Measurements from ENCODE around the gene RAB3GAP2. TPM values are rescaled to one million over a fixed set of nuclear protein-coding genes. Genes with fewer than 3 reads are reported as not detected.
A peak's percentile ranks its signal among the peaks of the same experiment; 100 is the strongest.
"Not testable (repeated sequence)": the region's sequence is repeated elsewhere in the genome, so short reads cannot be mapped to it uniquely, and the experiment has no call there.

RAB3GAP2 gene
- total RNA-seq, 5 donors from 2014 or later (not counting 1 experiment from before 2014, with no cell fraction given) = 42.1 to 55.1 (median 46.7) TPM

GRCh38 chr1:220218397-220219135 is 53.7 kb downstream of the RAB3GAP2 start:
- H3K9me3 Mint-ChIP-seq; ATAC-seq (replicated peaks in 1 of 4); H3K4me3 ChIP-seq (ENCODE audit: control insufficient read depth in 1 of 2, extremely low read depth in 1 of 2, low read length in 1 of 2); H3K9me3 ChIP-seq; H3K4me1 ChIP-seq (ENCODE audit: control insufficient read depth in 1 of 2, extremely low read depth in 1 of 2, insufficient read depth in 2 of 2, low read length in 2 of 2); H3K27me3 Mint-ChIP-seq; H3K27ac ChIP-seq (ENCODE audit: low read length); H3K36me3 ChIP-seq (ENCODE audit: control insufficient read depth in 2 of 2, extremely low read depth in 1 of 2, insufficient read depth in 1 of 2, low read length in 1 of 2); H3K4me3 Mint-ChIP-seq; H3K27me3 ChIP-seq (replicated peaks in 1 of 2; ENCODE audit: control insufficient read depth in 2 of 2, extremely low read depth in 1 of 2, insufficient read depth in 2 of 2, low read length in 1 of 2); POLR2A ChIA-PET; H3K27ac Mint-ChIP-seq: not testable (repeated sequence)
- DNase-seq = peak in 29 of 35 experiments; percentile 4 to 55 (median 21)
- no CpG with 5 or more reads among the region's 6 CpGs for WGBS (ENCODE audit: insufficient coverage)
- Mint-ChIP-seq H3K4me1 (peaks cover 37 to 54% (median 39%) of the 10 kb centered on the region in 3 donors), H3K36me3 (peaks cover 17% of the 10 kb centered on the region)
- CTCF ChIA-PET = interaction anchor here (0.6 to 2.3 kb wide), 13 partner anchors 10 to 515 kb away, joined by 3 to 11 read pairs (median 3); partner anchors contain the start of gene RAB3GAP2 (in 1 of the 2)

- no peak overlapping the region for H3K27ac ChIP-seq (ENCODE audit: low read length)
Measured at GRCh38 chr1:220217383-220217988, 54.8 kb downstream of the RAB3GAP2 start.

GRCh38 chr1:220213382-220213983 is 58.8 kb downstream of the RAB3GAP2 start:
- H3K4me1 Mint-ChIP-seq = peaks cover 9 to 17% (median 12%) of the 10 kb centered on the region in 3 donors
- no CpG with 5 or more reads among the region's 4 CpGs for WGBS (ENCODE audit: insufficient coverage)
- peaks cover 46% of the 10 kb centered on the region for H3K36me3 Mint-ChIP-seq

More at GRCh38 chr1:220217383-220217988, 54.8 kb downstream of the RAB3GAP2 start:
- Mint-ChIP-seq H3K27ac (no peak overlapping the region), H3K36me3 (peaks cover 26% of the 10 kb centered on the region), H3K27me3 (no peaks in the 10 kb centered on the region), H3K4me3 (no peak overlapping the region), H3K9me3 (no peaks in the 10 kb centered on the region), H3K4me1 (peaks cover 29 to 44% (median 30%) of the 10 kb centered on the region in 3 donors)
- 86% methylated on average over 1 of the region's 2 CpGs for WGBS (ENCODE audit: insufficient coverage)
- peak in 1 of 35 experiments; percentile 14 for DNase-seq
- Histone ChIP-seq H3K27me3 (replicated peaks in 1 of 2; ENCODE audit: control insufficient read depth in 2 of 2, extremely low read depth in 1 of 2, insufficient read depth in 2 of 2, low read length in 1 of 2) (no peaks in the 10 kb centered on the region), H3K9me3 (no peaks in the 10 kb centered on the region), H3K36me3 (ENCODE audit: control insufficient read depth in 2 of 2, extremely low read depth in 1 of 2, insufficient read depth in 1 of 2, low read length in 1 of 2) (no peaks in the 10 kb centered on the region), H3K4me3 (ENCODE audit: control insufficient read depth in 1 of 2, extremely low read depth in 1 of 2, low read length in 1 of 2) (no peak overlapping the region), H3K4me1 (ENCODE audit: control insufficient read depth in 1 of 2, extremely low read depth in 1 of 2, insufficient read depth in 2 of 2, low read length in 2 of 2) (no peaks in the 10 kb centered on the region)
- ChIA-PET POLR2A (no interaction called here), CTCF (interaction anchor here in 1 of 2 donors (0.5 kb wide), 1 partner anchor 73 kb away, joined by 3 read pairs; no protein-coding TSS in a partner anchor)
- no peak for ATAC-seq (replicated peaks in 1 of 4)

GRCh38 chr1:220207411-220207810 is 64.8 kb downstream of the RAB3GAP2 start:
- Mint-ChIP-seq H3K27ac (no peak overlapping the region), H3K4me3 (no peak overlapping the region), H3K9me3 (peaks cover 0 to 7% (median 0%) of the 10 kb centered on the region in 3 donors), H3K36me3 (peaks cover 69% of the 10 kb centered on the region), H3K4me1 (no peaks in the 10 kb centered on the region), H3K27me3 (no peaks in the 10 kb centered on the region)
- ChIA-PET POLR2A (interaction anchor here in 1 of 2 donors (1.0 kb wide), 1 partner anchor 13 kb away, joined by 3 read pairs; no protein-coding TSS in a partner anchor), CTCF (interaction anchor here in 1 of 2 donors (0.6 to 0.8 kb wide), 2 partner anchors 9 to 18 kb away, joined by 3 to 4 read pairs; no protein-coding TSS in a partner anchor)
- no peaks in the 10 kb centered on the region for H3K27me3 ChIP-seq (replicated peaks in 1 of 2; ENCODE audit: control insufficient read depth in 2 of 2, extremely low read depth in 1 of 2, insufficient read depth in 2 of 2, low read length in 1 of 2)
- no peak overlapping the region for H3K4me3 ChIP-seq (ENCODE audit: control insufficient read depth in 1 of 2, extremely low read depth in 1 of 2, low read length in 1 of 2)
- no peak for ATAC-seq (replicated peaks in 1 of 4)
- H3K9me3 ChIP-seq = no peaks in the 10 kb centered on the region
- peaks cover 0 to 50% of the 10 kb centered on the region in 2 donors for H3K36me3 ChIP-seq (ENCODE audit: control insufficient read depth in 2 of 2, extremely low read depth in 1 of 2, insufficient read depth in 1 of 2, low read length in 1 of 2)
- DNase-seq = no peak
- H3K4me1 ChIP-seq (ENCODE audit: control insufficient read depth in 1 of 2, extremely low read depth in 1 of 2, insufficient read depth in 2 of 2, low read length in 2 of 2) = no peaks in the 10 kb centered on the region
- H3K27ac ChIP-seq (ENCODE audit: low read length) = no peak overlapping the region

More at GRCh38 chr1:220213382-220213983, 58.8 kb downstream of the RAB3GAP2 start:
- ATAC-seq (replicated peaks in 1 of 4) (no peak), DNase-seq (no peak)
- no peaks in the 10 kb centered on the region for H3K9me3 ChIP-seq
- no peak overlapping the region for H3K27ac ChIP-seq (ENCODE audit: low read length)
- no peaks in the 10 kb centered on the region for H3K27me3 ChIP-seq (replicated peaks in 1 of 2; ENCODE audit: control insufficient read depth in 2 of 2, extremely low read depth in 1 of 2, insufficient read depth in 2 of 2, low read length in 1 of 2)
- Mint-ChIP-seq H3K4me3 (no peak overlapping the region), H3K27ac (peak overlapping the region in 1 of 2 donors; percentile 16), H3K9me3 (no peaks in the 10 kb centered on the region), H3K27me3 (no peaks in the 10 kb centered on the region)
- no peak overlapping the region for H3K4me3 ChIP-seq (ENCODE audit: control insufficient read depth in 1 of 2, extremely low read depth in 1 of 2, low read length in 1 of 2)
- ChIA-PET POLR2A (no interaction called here), CTCF (interaction anchor here in 1 of 2 donors (0.7 kb wide), 1 partner anchor 137 kb away, joined by 3 read pairs; no protein-coding TSS in a partner anchor)
- peaks cover 0 to 21% of the 10 kb centered on the region in 2 donors for H3K36me3 ChIP-seq (ENCODE audit: control insufficient read depth in 2 of 2, extremely low read depth in 1 of 2, insufficient read depth in 1 of 2, low read length in 1 of 2)
- no peaks in the 10 kb centered on the region for H3K4me1 ChIP-seq (ENCODE audit: control insufficient read depth in 1 of 2, extremely low read depth in 1 of 2, insufficient read depth in 2 of 2, low read length in 2 of 2)

- POLR2A ChIA-PET; H3K27me3 ChIP-seq (replicated peaks in 1 of 2; ENCODE audit: control insufficient read depth in 2 of 2, extremely low read depth in 1 of 2, insufficient read depth in 2 of 2, low read length in 1 of 2); H3K27me3 Mint-ChIP-seq; H3K27ac Mint-ChIP-seq; H3K27ac ChIP-seq (ENCODE audit: low read length); ATAC-seq (replicated peaks in 1 of 4); H3K4me3 ChIP-seq (ENCODE audit: control insufficient read depth in 1 of 2, extremely low read depth in 1 of 2, low read length in 1 of 2); H3K9me3 ChIP-seq; DNase-seq; H3K4me1 ChIP-seq (ENCODE audit: control insufficient read depth in 1 of 2, extremely low read depth in 1 of 2, insufficient read depth in 2 of 2, low read length in 2 of 2); H3K4me3 Mint-ChIP-seq; H3K9me3 Mint-ChIP-seq; H3K4me1 Mint-ChIP-seq: not testable (repeated sequence)
- no CpG with 5 or more reads among the region's 2 CpGs for WGBS (ENCODE audit: insufficient coverage)
- peaks cover 6 to 45% of the 10 kb centered on the region in 2 donors for H3K36me3 ChIP-seq (ENCODE audit: control insufficient read depth in 2 of 2, extremely low read depth in 1 of 2, insufficient read depth in 1 of 2, low read length in 1 of 2)
- peaks cover 49% of the 10 kb centered on the region for H3K36me3 Mint-ChIP-seq
- CTCF ChIA-PET = interaction anchor here in 1 of 2 donors (0.6 kb wide), 1 partner anchor 214 kb away, joined by 4 read pairs; no protein-coding TSS in a partner anchor
Measured at GRCh38 chr1:220204758-220205157, 67.5 kb downstream of the RAB3GAP2 start.

- ChIA-PET POLR2A (no interaction called here), CTCF (no interaction called here)
- peaks cover 0 to 7% (median 0%) of the 10 kb centered on the region in 3 donors for H3K9me3 Mint-ChIP-seq
- no peak overlapping the region for H3K27ac Mint-ChIP-seq
- WGBS (ENCODE audit: insufficient coverage) = no CpG with 5 or more reads among the region's 2 CpGs
- no peak for DNase-seq
- Histone ChIP-seq H3K9me3 (no peaks in the 10 kb centered on the region), H3K4me1 (ENCODE audit: control insufficient read depth in 1 of 2, extremely low read depth in 1 of 2, insufficient read depth in 2 of 2, low read length in 2 of 2) (no peaks in the 10 kb centered on the region), H3K27me3 (replicated peaks in 1 of 2; ENCODE audit: control insufficient read depth in 2 of 2, extremely low read depth in 1 of 2, insufficient read depth in 2 of 2, low read length in 1 of 2) (no peaks in the 10 kb centered on the region), H3K36me3 (ENCODE audit: control insufficient read depth in 2 of 2, extremely low read depth in 1 of 2, insufficient read depth in 1 of 2, low read length in 1 of 2) (peaks cover 6 to 53% of the 10 kb centered on the region in 2 donors), H3K27ac (ENCODE audit: low read length) (no peak overlapping the region), H3K4me3 (ENCODE audit: control insufficient read depth in 1 of 2, extremely low read depth in 1 of 2, low read length in 1 of 2) (no peak overlapping the region)
- ATAC-seq (replicated peaks in 1 of 4) = no peak
- no peak overlapping the region for H3K4me3 Mint-ChIP-seq
- no peaks in the 10 kb centered on the region for H3K4me1 Mint-ChIP-seq
- H3K27me3 Mint-ChIP-seq = no peaks in the 10 kb centered on the region
- H3K36me3 Mint-ChIP-seq = peaks cover 40% of the 10 kb centered on the region
Measured at GRCh38 chr1:220203816-220204215, 68.4 kb downstream of the RAB3GAP2 start.

Data from T-cell (primary cell).